HG03159 (cell line): ENCODE measurements around the gene DDIT3.
"Not testable (repeated sequence)": the region's sequence is repeated elsewhere in the genome, so short reads cannot be mapped to it uniquely, and the experiment has no call there.

Experiments used
- ATAC-seq: cut with Tn5 transposase; IDR thresholded peaks from one replicate; pipeline ENCODE4 v1.9.1; 2021; ENCODE audit warnings: mild to moderate bottlenecking, moderate library complexity; ENCODE audit not compliant: unreplicated experiment

DDIT3 gene

GRCh38 chr12:57520053-57520818 lies at the start of gene DDIT3:
Gene DDIT3 (minus strand): TSS chr12:57520514. CDS start chr12:57517406, 3,108 bp downstream.
- ATAC-seq = peak; percentile 68

GRCh38 chr12:57569858-57570257 lies 49.5 kb upstream of the DDIT3 start:
- no peak for ATAC-seq

DNA sequence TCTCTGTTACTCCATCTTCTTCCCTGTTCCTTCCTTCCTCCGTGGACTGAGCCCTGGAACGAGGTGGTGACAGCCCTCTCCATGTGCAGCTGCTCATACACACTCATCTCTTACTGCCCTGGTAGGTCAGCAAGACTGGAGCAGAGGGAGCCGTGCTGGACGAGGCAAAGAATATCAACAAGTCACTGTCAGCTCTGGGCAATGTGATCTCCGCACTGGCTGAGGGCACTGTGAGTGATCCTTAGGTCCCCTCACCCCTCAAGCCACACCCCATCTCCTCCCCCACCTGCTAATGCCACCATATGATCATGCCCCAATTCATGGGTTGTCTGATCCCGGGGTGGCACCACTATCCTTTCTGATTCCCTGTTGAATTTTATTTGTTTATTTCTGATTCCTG lies 48.5 kb upstream of the DDIT3 start:
- ATAC-seq = no peak

DNA sequence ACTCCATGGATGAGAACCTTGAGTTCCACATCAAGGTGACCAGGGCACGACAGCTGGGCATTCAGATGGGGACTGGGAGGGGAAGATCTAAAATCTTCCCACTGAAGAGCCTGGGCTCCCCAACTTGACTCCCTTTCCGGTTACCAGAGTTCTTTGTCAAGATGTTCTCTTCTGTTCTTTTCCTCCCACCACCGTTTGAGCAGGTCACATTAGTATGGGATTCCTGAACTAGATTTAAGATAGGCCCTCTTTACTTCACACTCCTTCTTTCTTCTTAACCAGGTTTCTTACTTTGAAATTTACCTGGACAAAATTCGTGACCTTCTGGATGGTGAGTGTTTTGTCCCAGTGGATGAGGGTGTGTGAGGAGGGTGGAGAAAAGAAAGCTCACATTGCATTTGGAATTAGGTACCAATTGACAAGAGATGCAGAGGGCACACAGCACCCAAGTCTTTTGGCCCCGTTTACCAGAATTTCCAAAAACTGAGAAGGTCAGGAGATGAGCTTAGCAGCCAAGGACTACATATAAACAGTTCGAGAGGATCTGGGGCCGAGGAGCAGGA lies 43.9 kb upstream of the DDIT3 start:
- ATAC-seq = no peak

- ATAC-seq = no peak
Observed at GRCh38 chr12:57563358-57563757, 43.0 kb upstream of the DDIT3 start.

DNA sequence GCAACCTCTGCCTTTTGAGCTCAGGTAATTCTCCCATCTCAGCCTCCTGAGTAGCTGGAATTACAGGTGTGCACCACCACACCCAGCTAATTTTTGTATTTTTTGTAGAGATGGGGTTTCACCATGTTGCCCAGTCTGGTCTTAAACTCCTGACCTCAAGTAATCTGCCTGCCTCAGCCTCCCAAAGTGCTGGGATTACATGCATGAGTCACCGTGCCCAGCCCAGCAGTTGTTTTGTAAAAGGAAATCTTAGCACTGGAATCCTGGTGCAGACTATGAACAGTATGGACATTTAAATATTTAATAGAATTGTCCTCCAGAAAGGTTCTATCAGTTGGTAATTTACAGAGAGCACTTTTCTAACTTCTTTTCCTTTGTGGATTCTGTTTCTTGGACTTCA lies 40.8 kb upstream of the DDIT3 start:
- not testable (repeated sequence) for ATAC-seq

- no peak for ATAC-seq
Observed at GRCh38 chr12:57560516-57560915, 40.2 kb upstream of the DDIT3 start.

- no peak for ATAC-seq
Observed at GRCh38 chr12:57558864-57559263, 38.5 kb upstream of the DDIT3 start.

DNA sequence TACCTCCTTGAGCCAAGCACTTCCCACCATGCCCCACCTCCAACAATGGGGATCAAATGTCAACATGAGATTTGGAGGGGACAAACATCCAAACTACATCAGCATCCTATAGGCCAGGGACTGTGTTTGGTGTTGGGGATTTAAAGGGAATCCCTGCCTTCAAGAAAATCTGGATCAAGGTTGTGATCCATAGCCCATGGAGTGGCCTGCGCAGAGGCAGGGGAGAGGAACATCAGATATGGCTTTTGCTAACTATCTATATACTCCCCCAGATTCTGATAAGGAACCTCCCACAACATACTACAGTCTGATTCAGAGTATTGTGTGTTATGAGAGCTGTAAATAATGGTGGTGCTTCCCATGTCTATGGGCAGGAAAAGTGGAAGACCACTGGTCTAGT lies 34.6 kb upstream of the DDIT3 start:
- ATAC-seq = no peak

GRCh38 chr12:57554453-57554852 lies 34.1 kb upstream of the DDIT3 start:
- ATAC-seq = no peak

DNA sequence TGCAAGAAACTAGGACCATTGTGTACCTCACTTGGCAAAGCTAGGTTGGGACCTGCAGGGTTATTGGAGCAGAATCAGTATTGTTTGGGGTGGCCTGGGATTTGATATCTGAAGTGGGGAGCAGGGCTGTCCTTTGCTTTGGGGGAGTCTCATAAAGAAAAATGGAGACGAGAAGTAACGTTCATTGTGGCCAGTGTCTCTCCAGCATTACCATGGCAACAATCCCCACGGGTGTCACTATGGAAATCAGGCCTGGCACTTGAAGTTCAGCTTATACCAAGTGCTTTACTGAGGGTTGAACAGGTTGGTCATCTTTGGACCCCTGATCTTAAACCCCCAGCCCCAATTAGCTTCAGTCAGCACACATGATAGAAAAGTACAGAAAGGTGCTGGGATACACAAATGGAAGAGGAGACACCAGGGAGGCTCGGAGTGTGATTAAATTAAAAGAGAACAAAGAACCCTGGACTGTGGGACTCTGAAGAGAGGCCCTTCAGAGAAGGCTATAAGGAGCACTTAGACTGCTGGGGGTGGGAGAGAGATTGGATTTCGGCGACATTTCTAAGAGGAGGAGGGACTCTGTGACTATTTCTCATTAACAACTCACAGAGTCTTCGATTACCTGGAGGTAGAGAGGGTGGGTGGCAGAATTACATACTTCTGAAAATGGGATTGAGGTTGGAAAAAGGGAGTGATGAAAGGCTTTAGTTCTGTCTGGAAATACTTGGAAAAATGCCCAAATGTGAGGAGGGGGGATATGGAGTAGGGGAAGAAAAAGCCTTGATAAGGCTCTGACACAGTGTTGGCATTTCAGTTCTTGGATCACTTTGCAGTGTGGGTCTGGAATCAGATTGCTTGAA lies 33.3 kb upstream of the DDIT3 start:
- ATAC-seq = no peak

DNA sequence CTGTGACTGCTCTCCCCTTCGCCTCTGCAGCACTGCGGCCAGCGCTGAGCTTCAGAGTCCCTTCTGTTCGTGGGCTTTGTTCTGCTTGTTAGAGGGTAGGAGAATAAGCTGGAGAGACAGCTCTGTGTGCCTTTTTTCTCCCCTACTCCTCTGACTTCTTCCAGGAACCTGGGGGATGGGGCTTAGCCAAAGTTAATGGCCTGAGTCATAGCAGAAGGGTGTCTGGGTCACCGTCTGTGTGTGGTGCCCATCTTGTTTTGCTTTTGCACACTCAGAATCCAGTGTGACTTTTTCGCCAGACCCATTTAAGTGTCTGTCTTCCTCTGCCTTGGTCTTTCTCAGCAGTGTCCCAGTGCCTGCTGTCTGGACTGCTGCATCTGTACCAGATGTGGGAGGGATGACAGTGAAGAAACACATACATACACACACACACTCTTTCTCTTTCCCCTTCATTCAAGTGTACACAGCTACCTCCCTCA lies 32.6 kb upstream of the DDIT3 start:
- no peak for ATAC-seq

DNA sequence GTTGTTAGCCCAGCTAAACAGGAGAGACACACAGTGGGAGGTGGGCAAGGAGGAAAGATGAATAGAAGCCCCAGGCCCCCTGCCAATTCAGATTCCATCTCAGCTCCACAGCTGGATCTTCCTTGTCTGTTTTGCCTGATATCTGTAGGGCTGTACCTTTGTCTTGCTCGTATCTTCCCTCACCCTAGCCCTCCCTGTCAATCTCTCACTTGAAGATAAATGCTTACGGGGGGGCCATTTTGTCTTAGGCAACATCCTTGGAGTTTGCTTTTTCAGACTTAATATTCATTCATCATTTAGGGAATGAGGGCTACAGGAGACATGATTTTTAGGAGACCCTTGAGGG lies 32.0 kb upstream of the DDIT3 start:
- ATAC-seq = no peak

- ATAC-seq = no peak
Observed at GRCh38 chr12:57551637-57552305, 31.5 kb upstream of the DDIT3 start.

DNA sequence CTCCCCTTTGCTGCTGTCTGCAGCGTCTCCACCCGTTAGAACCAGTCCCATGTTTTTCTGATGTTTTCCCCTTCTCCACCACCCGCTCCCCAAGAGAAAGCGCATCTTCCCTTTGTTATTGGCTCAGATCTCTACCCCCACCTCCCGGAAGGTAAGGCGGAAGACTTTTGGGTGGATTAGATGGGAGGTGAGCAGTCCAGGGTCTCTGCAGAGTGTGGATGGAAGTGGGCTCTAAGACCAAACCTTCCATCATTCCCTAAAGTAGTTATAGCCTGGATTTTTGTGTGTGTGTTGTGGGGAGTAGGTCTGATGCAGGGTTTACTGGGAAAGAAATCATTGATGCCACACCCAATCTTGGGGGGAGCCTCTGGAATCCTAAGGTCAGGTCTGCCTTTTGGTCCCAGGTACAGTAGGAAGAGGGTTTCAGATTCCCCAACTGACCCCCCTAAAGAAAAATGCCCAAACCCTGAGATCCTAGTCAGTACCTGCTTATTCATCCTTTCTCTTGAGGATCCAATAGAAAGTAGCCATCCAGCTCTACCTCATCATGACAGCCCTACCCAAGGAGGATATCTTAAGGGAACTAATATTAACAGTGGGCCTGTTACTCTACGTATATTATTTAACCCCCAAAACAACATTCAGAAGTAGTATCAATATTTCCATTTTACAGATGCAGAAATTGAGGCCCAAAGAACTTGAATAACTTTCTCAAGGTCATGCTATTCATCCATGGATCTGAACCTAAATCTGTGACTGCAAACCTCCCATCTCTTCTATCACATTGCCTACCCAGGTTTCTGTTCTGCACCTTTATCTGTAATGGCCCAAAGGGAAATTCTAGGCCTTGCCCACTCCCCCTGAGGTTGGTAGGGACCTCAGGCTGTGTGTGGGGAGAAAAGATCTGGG lies 30.6 kb upstream of the DDIT3 start:
- no peak for ATAC-seq

- no peak for ATAC-seq
Observed at GRCh38 chr12:57549909-57550640, 29.8 kb upstream of the DDIT3 start, which contains the start of gene KIF5A. Gene KIF5A (plus strand): TSS chr12:57550044. CDS start chr12:57550272, 228 bp downstream.

DNA sequence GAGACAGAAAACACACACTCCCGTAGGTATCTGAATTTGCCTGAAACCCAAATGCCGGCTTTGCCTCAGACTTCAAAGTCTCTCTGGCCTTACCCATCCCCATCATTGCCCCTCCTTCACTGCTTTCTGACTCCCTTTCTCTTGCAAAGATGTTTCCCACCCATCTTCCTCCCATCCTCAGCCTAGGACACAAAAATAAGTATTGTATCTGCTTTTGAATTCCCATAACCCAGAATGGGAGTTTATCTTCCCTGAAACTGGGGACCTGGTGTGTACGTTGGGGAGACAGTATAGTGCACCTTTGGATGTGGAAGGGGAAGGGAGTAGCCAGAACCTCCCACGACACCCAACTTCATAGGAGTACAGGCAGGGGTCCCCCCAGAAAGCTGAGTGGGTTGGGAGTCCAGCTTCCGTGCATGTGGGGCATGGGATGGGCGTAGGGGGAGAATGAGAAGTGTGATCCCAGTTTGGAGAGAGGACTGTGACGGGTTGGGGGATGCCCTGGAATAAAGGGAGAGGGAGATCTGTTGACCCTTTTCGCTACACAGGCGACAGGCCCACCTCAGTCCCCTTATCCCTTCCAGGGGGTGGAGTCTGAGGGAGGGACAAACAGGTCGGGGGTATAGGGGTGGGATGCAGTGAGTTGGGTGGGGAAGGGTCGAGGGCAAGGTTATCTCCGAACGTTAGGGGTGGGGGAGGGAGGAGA lies 29.0 kb upstream of the DDIT3 start:
- ATAC-seq = no peak

DNA sequence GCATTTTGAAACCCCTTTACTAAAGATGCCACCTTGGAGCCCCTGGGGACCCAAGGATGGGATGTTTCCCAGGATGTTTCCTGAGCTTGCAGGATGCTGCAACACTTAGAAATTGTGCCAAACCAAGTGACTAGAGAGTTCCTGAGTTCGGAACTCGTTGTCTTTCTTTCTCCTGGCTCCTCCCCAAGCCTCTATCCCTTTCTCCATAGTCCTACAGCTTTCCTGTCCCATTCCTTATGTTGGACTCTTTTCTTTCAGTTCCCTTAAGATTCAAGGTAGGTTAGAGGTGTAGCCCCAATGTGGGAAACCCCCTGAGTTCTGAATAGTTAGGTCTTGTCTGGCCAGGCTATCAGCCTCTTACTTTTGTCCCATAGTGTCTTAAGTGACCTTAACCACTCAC lies 28.2 kb upstream of the DDIT3 start:
- no peak for ATAC-seq

DNA sequence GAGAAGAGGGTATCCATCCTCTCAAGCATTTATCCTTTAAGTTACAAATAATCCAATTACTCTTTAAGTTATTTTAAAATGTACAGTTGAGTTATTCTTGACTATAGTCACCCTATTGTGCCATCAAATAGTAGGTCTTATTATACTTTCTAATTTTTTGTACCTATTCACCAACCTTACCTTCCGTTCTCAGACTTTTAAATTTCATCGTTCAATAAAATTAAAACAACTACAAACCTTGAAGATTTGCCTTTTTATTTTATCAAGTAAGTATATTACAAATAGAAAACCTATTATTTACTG lies 27.6 kb upstream of the DDIT3 start:
- ATAC-seq = no peak
